Measurements from ENCODE around the gene DAP.
"Not testable (repeated sequence)": the region's sequence is repeated elsewhere in the genome, so short reads cannot be mapped to it uniquely, and the experiment has no call there.

DAP gene

DNA sequence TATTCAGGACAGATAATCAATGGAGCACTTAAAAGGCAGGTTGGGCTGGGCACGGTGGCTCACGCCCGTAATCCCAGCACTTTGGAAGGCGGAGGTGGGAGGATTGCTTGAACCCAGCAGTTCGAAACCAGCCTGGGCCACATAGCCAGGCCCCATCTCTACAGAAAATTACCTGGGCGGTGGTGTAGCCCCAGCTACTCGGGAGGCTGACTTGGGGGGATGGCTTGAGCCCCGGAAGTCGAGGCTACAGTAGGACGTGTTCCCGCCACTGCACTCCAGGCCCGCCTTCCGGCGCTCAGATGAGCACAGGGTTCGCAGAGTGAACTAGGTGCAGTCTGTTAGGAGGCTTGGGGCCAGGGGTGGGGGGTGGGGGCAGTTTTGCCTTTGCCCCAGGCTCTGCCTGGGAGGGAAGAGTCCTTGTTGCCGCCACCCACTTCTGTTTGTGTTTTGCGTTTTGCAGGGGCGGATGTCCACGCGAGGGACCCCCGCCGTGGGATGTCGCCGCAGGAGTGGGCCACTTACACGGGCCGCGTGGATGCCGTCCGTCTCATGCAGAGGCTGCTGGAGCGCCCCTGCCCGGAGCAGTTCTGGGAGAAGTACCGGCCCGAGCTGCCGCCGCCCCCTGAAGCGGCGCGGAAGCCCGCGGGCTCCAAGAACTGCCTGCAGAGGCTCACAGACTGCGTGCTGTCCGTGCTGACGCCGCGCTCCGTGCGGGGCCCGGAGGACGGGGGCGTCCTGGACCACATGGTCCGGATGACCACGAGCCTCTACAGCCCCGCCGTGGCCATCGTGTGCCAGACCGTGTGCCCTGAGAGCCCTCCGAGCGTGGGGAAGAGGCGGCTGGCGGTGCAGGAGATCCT lies 112.0 kb downstream of the DAP start:
- DNase-seq = no peak

DNA sequence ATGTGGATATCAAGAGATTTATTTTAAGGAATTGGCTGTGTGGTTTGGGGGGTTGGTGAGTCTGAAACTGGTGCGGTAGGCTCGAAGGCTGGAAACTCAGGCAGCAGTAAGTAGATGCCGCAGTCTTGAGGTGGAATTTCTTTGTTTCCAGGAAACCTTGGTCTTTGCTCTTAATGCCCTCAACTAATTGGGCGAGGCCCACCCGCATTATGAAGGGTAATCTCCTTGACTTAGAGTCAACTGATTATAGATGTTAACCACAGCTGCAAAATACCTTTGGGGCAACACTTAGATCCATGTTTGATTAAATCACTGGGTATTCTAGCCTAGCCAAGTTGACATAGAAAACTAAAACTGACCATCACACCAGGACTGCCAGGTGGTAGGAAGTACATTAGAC lies 113.4 kb downstream of the DAP start:
- DNase-seq = no peak

- no peak for DNase-seq
These were observed 115.4 kb downstream of the DAP start for GRCh38 chr5:10645671-10646070.

DNA sequence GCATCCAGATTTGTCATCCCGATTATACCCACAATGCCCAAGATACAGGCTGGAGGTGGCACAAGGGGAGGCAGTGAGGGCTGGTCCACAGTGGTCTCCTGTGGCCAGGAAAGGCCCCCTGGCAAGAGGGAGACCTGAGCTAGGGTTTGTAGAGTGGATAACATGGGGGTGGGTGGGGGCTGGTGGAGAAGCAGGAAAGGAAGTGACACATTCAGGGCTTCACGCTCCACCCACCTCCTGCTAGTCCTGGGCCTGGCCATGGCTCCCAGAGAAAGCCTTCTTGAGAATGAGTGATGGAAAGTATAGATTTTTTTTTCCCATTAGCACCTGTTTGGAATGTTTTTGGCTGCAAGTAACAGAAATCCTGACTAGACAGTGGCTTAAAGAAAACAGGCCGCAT lies 115.9 kb downstream of the DAP start:
- no peak for DNase-seq

- DNase-seq = no peak
These were observed 116.8 kb downstream of the DAP start for GRCh38 chr5:10644192-10644591.

DNA sequence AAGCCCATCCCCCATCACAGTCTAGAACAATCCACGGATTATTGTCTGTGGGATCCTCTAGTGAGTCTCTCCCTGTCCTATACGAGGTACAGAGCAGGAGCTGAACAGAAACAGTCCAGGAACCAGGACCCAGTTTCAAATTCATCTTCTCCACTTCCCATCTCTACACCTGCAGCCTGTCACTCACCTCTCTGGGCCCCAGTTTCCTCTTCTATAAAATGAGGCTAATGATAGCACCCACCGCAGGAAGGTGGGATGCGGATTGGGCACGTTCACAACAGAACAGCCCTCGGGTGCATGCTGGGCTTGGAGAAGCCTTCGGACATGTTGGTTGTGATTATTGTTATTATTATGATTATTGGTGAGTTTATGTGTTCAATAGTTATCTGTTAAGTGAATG lies 118.7 kb downstream of the DAP start:
- DNase-seq = no peak

DNA sequence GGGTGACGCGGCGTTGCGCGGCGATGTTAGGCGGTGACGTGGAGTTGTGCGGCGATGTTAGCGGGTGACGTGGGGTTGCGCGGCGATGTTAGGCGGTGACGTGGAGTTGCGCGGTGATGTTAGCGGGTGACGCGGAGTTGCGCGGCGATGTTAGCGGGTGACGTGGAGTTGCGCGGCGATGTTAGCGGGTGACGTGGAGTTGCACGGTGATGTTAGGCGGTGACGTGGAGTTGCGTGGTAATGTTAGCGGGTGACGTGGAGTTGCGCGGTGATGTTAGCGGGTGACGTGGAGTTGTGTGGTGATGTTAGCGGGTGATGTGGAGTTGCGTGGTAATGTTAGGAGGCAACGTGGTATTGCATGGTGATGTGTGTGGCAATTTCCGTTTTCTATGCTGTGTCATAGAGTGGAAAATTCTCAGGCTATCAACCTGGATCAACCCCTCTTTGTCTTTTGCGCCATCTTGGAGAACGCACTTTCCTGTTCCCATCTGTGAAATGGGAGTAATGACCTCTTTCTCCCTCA lies 121.1 kb downstream of the DAP start:
- no peak for DNase-seq

DNA sequence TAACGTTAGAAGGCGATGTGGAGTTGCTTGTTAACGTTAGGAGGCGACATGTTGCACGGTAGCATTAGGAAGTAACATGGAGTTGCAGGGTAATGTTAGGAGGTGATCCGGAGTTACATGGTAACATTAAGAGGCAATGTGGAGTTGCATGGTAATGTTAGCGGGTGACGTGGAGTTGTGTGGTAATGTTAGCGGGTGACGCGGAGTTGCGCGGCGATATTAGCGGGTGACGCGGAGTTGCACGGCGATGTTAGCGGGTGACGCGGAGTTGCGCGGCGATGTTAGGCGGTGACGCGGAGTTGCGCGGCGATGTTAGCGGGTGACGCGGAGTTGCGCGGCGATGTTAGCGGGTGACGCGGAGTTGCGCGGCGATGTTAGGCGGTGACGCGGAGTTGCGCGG lies 122.3 kb downstream of the DAP start:
- not testable (repeated sequence) for DNase-seq

- DNase-seq = no peak
These were observed 123.1 kb downstream of the DAP start for GRCh38 chr5:10637944-10638343.

GRCh38 chr5:10636363-10637142 lies 124.5 kb downstream of the DAP start:
- no peak for DNase-seq

DNA sequence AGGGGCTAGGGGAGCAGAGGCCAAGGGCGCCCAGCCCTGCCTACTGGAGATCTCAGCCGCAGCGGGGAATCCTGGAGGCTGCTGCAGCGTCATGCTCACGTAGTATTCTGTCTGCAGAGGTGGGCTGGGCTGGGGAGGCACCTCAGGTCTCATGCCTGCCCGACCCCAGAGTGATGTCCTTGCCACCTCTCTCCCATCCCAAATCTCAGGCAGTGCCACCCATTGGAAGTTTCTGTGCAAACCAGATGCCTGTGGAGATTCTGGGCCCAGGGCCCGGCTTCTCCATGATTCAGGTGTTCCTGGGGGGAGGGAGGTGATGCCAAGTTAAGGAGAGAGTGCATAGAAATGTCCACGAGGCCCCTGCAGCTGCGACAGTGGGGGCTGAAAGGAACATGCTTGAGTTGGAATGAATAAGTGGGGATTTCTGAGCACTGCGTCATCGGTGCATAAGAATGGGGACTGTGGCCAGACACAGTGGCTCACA lies 125.1 kb downstream of the DAP start:
- DNase-seq = no peak

DNA sequence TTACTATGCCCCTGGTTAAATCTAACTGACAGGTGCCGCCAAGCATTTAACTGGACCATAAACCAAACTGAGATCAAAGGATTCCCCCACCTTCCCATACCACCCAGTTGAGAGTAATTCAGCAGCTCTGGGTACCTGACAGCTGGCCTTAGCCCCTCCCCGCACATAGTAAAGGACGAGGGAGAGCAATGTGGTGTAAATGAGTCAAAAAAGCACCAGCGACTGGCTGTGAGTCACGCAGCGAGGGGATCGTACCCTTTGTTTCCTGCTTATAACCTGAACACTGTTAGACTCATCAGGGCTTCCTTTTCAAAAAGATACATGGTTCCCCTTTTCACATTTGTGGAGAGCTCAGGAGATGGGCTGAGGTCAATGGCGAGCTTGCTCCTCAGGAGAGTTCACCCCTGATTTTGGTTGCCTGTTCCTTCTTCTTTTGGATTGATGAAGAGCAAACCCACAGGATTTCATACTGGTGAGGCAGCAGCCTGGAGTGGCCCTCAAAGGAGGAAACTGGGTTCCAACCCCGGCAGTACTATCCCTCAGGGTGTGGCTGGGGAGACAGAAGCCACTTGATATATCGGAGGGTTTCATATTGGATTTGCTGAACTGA lies 125.7 kb downstream of the DAP start:
- no peak for DNase-seq

DNA sequence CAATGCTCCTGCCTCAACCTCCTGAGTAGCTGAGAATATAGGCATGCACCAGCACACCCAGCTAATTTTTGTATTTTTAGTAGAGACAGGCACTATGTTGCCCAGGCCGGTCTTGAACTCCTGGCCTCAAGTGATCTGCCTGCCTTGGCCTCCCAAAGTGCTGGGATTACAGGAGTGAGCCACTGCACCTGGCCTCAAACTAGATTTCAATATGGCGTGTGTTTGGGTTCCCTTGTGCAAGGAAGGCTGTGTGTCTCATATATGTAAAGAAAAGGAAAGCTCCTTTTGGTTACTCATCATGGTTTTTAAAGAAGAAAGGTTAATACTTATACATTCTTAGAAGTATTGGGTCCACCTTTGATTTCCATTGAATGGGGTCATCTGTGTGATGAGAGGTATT lies 126.5 kb downstream of the DAP start:
- no peak for DNase-seq

GRCh38 chr5:10634050-10634449 lies 127.0 kb downstream of the DAP start:
- DNase-seq = no peak

GRCh38 chr5:10633271-10634049 lies 127.6 kb downstream of the DAP start:
- DNase-seq = no peak

DNA sequence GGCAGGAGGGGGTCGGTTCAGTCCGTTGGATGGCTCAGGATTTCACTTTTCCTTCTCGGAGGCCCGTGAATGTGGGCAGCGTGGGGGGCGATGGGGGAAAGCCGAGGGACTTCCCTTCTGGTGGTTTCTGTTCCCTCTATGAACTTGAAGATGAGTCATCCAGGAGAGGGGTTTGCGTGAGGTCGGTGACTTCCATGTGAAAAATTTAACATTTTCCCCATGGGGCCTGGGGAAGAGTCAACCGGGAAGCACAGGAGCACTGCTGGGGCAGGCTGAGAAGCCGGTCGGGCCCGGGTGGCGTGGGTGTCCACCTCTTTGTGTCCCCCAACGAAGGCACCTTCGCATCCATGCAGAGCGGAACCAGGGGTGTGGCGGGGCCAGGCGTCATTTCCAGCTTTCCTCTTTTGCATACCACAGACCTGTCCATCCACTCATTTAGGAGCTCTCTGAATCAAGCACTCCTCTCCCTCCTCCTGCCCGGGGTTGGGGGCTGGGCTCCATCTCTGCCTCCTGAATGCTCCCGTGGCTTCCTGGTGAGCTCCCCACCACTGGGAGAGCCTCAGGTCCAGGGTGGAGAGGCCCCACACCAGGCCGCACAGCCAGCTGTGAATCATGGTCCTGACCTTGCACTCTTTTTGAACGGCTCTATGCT lies 128.8 kb downstream of the DAP start:
- DNase-seq = no peak

- DNase-seq = no peak
These were observed 129.6 kb downstream of the DAP start for GRCh38 chr5:10631316-10631996.

GRCh38 chr5:10630744-10631143 lies 130.3 kb downstream of the DAP start:
- DNase-seq = not testable (repeated sequence)

DNA sequence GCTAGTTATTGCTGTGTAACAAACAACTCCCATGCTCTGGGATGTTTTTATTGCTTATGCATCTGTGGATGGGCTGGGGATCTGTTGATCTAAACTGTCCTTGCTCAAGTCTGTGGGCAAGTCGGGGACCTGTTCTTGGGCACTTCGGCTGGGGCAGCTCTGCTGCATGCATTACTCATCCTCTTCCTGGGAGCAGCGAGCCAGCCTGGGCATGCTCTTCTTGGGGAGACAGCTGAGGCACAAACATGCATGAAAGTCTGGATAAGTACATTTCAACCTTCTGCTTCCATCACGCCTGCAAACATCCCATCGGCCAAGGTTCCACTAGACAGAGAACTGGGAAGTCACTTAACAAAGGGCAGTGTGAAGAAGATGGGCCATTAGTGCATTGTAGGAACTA lies 130.9 kb downstream of the DAP start:
- DNase-seq = no peak

- no peak for DNase-seq
These were observed 131.4 kb downstream of the DAP start for GRCh38 chr5:10629682-10630081.
